B cell (primary cell): Measurements from ENCODE around the gene PBX1. TPM values are rescaled to one million over a fixed set of nuclear protein-coding genes. Genes with fewer than 3 reads are reported as not detected.

Experiments used
- ATAC-seq: fragments of 200-7000 bp; cut with Tn5 transposase; one replicate; pipeline ENCODE4 v1.10.0; 2021; ENCODE audit warnings: low read depth, mild to moderate bottlenecking, moderate number of reproducible peaks, moderate library complexity
- CTCF ChIA-PET: fragments of 350-600 bp; sonication (Branson Sonifier 250); formaldehyde crosslinking; loops from one replicate; lab custom pipeline; 2021; ENCODE audit warnings: antibody characterized with exemption, inconsistent platforms; lab: Charles Lee
- POLR2A ChIA-PET: fragments of 350-600 bp; sonication (Branson Sonifier 250); formaldehyde crosslinking; loops from one replicate; lab custom pipeline; 2021; ENCODE audit warnings: antibody characterized with exemption; lab: Charles Lee
- DNase-seq: peaks from one replicate; pipeline ENCODE4 v3.0.0; 2013
- H2AFZ ChIP-seq: 2 replicates; pipeline ENCODE4 v1.6.1; 2012; ENCODE audit warnings: mild to moderate bottlenecking, low read depth, low read length; ENCODE audit not compliant: insufficient read depth, poor library complexity, severe bottlenecking
- H3K27ac ChIP-seq, 2 donors: 1 replicate in 1 of 2; 2 replicates in 1 of 2; pipeline ENCODE4 v1.5.1; 2012 to 2013; ENCODE audit warnings: low read length in 2 of 2, mild to moderate bottlenecking in 2 of 2, moderate library complexity in 1 of 2
- H3K27me3 ChIP-seq, 4 experiments: fragments of 200-600 bp in 1 of 4; sonication (generic) in 1 of 4; replicated peaks in 1 of 4; 1 replicate in 2 of 4; 2 replicates in 2 of 4; pipeline versions ENCODE4 v1.6.1 to v1.7.0; 2013 to 2016; ENCODE audit warnings: low read length in 3 of 4, mild to moderate bottlenecking in 2 of 4, mixed read lengths in 1 of 4, moderate library complexity in 1 of 4; ENCODE audit not compliant: insufficient read depth in 4 of 4, control insufficient read depth in 3 of 4; ENCODE audit errors: control extremely low read depth in 1 of 4
- H3K36me3 ChIP-seq, 2 experiments: replicated peaks in 1 of 2; 1 replicate in 1 of 2; 2 replicates in 1 of 2; pipeline versions ENCODE4 v1.6.1 to v1.7.1; 2013; ENCODE audit warnings: low read length in 1 of 2; ENCODE audit not compliant: insufficient read depth in 2 of 2, control insufficient read depth in 1 of 2; ENCODE audit errors: control extremely low read depth in 1 of 2, extremely low read depth in 1 of 2
- H3K4me1 ChIP-seq, 2 donors: fragments of 200-600 bp in 1 of 2; sonication (generic) in 1 of 2; 1 replicate in 1 of 2; 2 replicates in 1 of 2; pipeline versions ENCODE4 v1.5.1 to v1.6.1; 2013 to 2017; ENCODE audit warnings: low read length in 2 of 2; ENCODE audit not compliant: control insufficient read depth in 2 of 2, insufficient read depth in 2 of 2
- H3K4me2 ChIP-seq: replicated peaks from 2 replicates; pipeline ENCODE3; 2012; ENCODE audit warnings: mild to moderate bottlenecking, low read depth, low read length; ENCODE audit not compliant: poor library complexity, severe bottlenecking
- H3K4me3 ChIP-seq, 5 experiments: fragments of 200-600 bp in 1 of 5; sonication (generic) in 1 of 5; 1 replicate in 3 of 5; 2 replicates in 2 of 5; pipeline versions ENCODE4 v1.5.1 to v1.7.0; 2011 to 2016; ENCODE audit warnings: low read length in 4 of 5, mild to moderate bottlenecking in 4 of 5, low read depth in 2 of 5, control low read depth in 1 of 5, moderate library complexity in 1 of 5; ENCODE audit not compliant: insufficient read depth in 1 of 5; ENCODE audit errors: control extremely low read depth in 1 of 5, extremely low read depth in 1 of 5
- H3K79me2 ChIP-seq: fragments of 200-600 bp; sonication (generic); one replicate; pipeline ENCODE4 v1.6.0; 2016; ENCODE audit warnings: low read length; ENCODE audit not compliant: control insufficient read depth, insufficient read depth
- H3K9ac ChIP-seq: fragments of 200-600 bp; sonication (generic); 2 replicates; pipeline ENCODE4 v1.6.1; 2017; ENCODE audit warnings: mild to moderate bottlenecking, low read length, moderate library complexity
- H3K9me3 ChIP-seq, 3 donors: one replicate each; pipeline versions ENCODE4 v1.6.1 to v1.7.1; 2013; ENCODE audit warnings: low read length in 2 of 3; ENCODE audit not compliant: control insufficient read depth in 2 of 3, insufficient read depth in 1 of 3; ENCODE audit errors: control extremely low read depth in 1 of 3
- H4K20me1 ChIP-seq: 2 replicates; pipeline ENCODE4 v1.6.0; 2012; ENCODE audit warnings: mild to moderate bottlenecking, low read length; ENCODE audit not compliant: insufficient read depth, control insufficient read depth, poor library complexity, severe bottlenecking
- H3K27ac Mint-ChIP-seq: one replicate; pipeline ENCODE4 v1.8.0; 2021; ENCODE audit warnings: mixed read lengths
- H3K27me3 Mint-ChIP-seq: one replicate; pipeline ENCODE4 v1.8.0; 2021; ENCODE audit warnings: mixed read lengths
- H3K4me1 Mint-ChIP-seq: one replicate; pipeline ENCODE4 v1.8.0; 2021; ENCODE audit warnings: mixed read lengths
- H3K4me3 Mint-ChIP-seq: one replicate; pipeline ENCODE4 v1.8.0; 2021; ENCODE audit warnings: mixed read lengths
- H3K9me3 Mint-ChIP-seq: one replicate; pipeline ENCODE4 v1.8.0; 2022; ENCODE audit warnings: mixed read lengths; ENCODE audit not compliant: insufficient read depth
- EZH2 ChIP-seq: IDR thresholded peaks from 2 replicates; pipeline ENCODE4 v1.6.1; 2012; ENCODE audit warnings: borderline replicate concordance, low read depth, mild to moderate bottlenecking, moderate library complexity, low read length; ENCODE audit not compliant: insufficient read depth, poor library complexity, severe bottlenecking
- WGBS: methylation state at CpG from one replicate; pipeline ENCODE4 v1.1.5; 2013; ENCODE audit warnings: missing lambda C conversion rate; ENCODE audit not compliant: insufficient coverage; 5-methylcytosine and 5-hydroxymethylcytosine counted together
- intact Hi-C: fragments of 100-400 bp; cut with micrococcal nuclease; formaldehyde crosslinking; loops from one replicate; pipeline ENCODE4 v1.10.0; 2022
- polyA plus RNA-seq: library from polyadenylated mRNA; depleted of rRNA; stranded (reverse); fragments of >200 nt; gene quantifications from 2 replicates; pipeline ENCODE4 v1.2.3, GENCODE V29; 2012
- total RNA-seq, 2 donors: library from RNA; stranded (reverse); fragments of 120-200 nt in 1 of 2; gene quantifications; 1 replicate in 1 of 2; 2 replicates in 1 of 2; pipeline versions ENCODE4 v1.2.3 to v1.2.4, GENCODE V29; 2013 to 2022
- TF ChIP-seq, protein P1 (sequence below): fragments of 200-600 bp; IDR thresholded peaks from one replicate; pipeline ENCODE4 v1.8.0; 2022; ENCODE audit warnings: antibody characterized with exemption, mild to moderate bottlenecking

Gene PBX1
- total and polyA plus RNA-seq, 2 donors (not counting 1 experiment from before 2014, with no cell fraction given): 0.32 TPM; not detected in 1

DNA sequence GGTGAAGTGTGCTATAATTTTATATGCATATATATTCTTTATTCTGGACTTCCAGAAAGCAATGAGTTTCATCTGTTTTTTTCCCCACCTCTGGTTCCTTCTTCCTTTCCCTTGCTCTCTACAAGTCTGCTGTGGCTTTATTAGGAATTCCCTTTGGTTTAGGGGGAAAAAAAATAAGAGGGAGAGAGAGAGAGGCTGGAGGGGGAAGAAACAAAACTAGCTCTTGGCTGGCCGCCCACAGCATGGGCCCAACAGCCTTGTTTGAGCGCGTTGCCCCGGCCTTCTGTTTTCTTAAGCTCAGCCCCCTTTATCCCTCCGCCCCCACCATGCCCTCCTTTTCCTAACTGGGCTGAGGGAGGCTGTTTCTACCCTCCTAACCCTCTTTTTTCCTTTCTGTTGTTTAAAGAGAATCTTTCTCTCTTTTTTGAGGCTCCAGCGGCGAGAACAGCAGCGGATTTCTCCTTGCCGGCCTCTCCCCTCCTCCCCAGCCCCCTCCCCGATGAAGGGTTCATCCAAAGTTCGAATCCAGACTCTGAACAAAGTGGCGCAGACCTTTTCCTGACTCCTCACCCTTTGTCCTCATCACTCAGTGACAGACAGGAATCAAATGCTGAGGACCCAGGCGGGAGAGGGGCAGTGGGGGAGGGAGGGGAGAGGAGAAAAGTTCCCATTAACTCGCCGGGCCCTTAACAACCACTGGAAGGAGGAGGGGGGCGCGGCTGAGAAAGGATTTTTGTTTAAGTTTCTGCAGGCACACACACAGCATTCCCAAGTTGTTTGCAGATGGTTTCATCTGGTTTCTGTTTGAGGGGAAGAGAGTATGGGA, 29.7 kb downstream of the PBX1 start:
- H4K20me1 ChIP-seq: no peaks in the 10 kb centered on the region
- Mint-ChIP-seq H3K4me1 (no peaks in the 10 kb centered on the region), H3K27ac (no peak overlapping the region), H3K4me3 (no peak overlapping the region), H3K9me3 (no peaks in the 10 kb centered on the region), H3K27me3 (peaks cover 19% of the 10 kb centered on the region)
- H3K27ac ChIP-seq: no peak overlapping the region
- peaks cover 0 to 5% (median 0%) of the 10 kb centered on the region in 3 donors for H3K9me3 ChIP-seq
- ATAC-seq (no peak), DNase-seq (no peak)
- H3K36me3 ChIP-seq: no peaks in the 10 kb centered on the region
- no peak overlapping the region for H2AFZ ChIP-seq
- intact Hi-C loops: no loop called here
- no peaks in the 10 kb centered on the region for H3K79me2 ChIP-seq
- no peak overlapping the region for H3K9ac ChIP-seq
- H3K27me3 ChIP-seq: peaks cover 0 to 12% (median 0%) of the 10 kb centered on the region in 4 experiments
- no peak overlapping the region for H3K4me3 ChIP-seq
- CTCF ChIA-PET: no interaction called here
- POLR2A ChIA-PET: no interaction called here
- no peak for TF ChIP-seq EZH2
- TF ChIP-seq, protein P1, sequence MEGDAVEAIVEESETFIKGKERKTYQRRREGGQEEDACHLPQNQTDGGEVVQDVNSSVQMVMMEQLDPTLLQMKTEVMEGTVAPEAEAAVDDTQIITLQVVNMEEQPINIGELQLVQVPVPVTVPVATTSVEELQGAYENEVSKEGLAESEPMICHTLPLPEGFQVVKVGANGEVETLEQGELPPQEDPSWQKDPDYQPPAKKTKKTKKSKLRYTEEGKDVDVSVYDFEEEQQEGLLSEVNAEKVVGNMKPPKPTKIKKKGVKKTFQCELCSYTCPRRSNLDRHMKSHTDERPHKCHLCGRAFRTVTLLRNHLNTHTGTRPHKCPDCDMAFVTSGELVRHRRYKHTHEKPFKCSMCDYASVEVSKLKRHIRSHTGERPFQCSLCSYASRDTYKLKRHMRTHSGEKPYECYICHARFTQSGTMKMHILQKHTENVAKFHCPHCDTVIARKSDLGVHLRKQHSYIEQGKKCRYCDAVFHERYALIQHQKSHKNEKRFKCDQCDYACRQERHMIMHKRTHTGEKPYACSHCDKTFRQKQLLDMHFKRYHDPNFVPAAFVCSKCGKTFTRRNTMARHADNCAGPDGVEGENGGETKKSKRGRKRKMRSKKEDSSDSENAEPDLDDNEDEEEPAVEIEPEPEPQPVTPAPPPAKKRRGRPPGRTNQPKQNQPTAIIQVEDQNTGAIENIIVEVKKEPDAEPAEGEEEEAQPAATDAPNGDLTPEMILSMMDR: no peak
- no peak overlapping the region for H3K4me2 ChIP-seq
- H3K4me1 ChIP-seq: no peaks in the 10 kb centered on the region
- WGBS: 21% methylated on average over 6 of the region's 17 CpGs

DNA sequence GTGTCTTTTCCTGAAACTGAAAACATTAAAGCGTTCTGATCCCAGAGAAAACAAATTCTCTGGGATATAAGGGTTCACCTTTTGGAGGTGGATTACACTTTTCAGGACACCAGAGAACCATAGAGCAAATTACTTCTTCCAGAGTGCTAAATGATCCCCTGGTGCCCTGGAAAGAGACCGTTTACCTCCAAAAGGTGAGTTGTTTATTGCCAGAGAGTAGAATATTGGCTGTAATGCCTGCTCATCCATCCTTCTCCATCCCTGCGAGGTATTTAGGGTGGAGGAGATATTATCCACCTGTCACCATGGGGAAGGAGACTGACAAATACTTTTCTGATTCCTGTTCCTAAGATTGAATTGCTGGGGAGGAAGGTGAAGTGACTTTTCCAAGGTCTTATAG, 30.4 kb downstream of the PBX1 start:
- Mint-ChIP-seq H3K27ac (no peak overlapping the region), H3K4me3 (no peak overlapping the region), H3K4me1 (no peaks in the 10 kb centered on the region), H3K9me3 (no peaks in the 10 kb centered on the region), H3K27me3 (peaks cover 19% of the 10 kb centered on the region)
- Histone ChIP-seq H3K27me3 (peaks cover 0 to 12% (median 0%) of the 10 kb centered on the region in 4 experiments), H4K20me1 (no peaks in the 10 kb centered on the region), H3K4me2 (no peak overlapping the region), H3K4me1 (no peaks in the 10 kb centered on the region), H3K27ac (no peak overlapping the region), H3K4me3 (no peak overlapping the region), H3K9me3 (peaks cover 0 to 5% (median 0%) of the 10 kb centered on the region in 3 donors), H3K79me2 (no peaks in the 10 kb centered on the region), H3K9ac (no peak overlapping the region), H3K36me3 (no peaks in the 10 kb centered on the region), H2AFZ (no peak overlapping the region)
- no peak for TF ChIP-seq EZH2
- TF ChIP-seq, protein P1: no peak
- CTCF ChIA-PET: no interaction called here
- no peak for ATAC-seq
- DNase-seq: no peak
- whole genome bisulfite sequencing: no CpG with 5 or more reads among the region's 3 CpGs
- POLR2A ChIA-PET: no interaction called here
- intact Hi-C loops: no loop called here
